GM12892 (cell line): ENCODE measurements around the gene RYK.

Experiments used
- POLR2A ChIP-seq: IDR thresholded peaks from 2 replicates; pipeline ENCODE4 v1.6.1; 2011; ENCODE audit warnings: low read depth, low read length, control low read depth
- POLR2AphosphoS5 ChIP-seq: IDR thresholded peaks from 2 replicates; pipeline ENCODE4 v1.6.1; 2011; ENCODE audit warnings: low read depth, low read length, control low read depth
- TAF1 ChIP-seq: IDR thresholded peaks from 2 replicates; pipeline ENCODE4 v1.6.1; 2011; ENCODE audit warnings: low read depth, mild to moderate bottlenecking, control low read depth, low read length, borderline replicate concordance

- TF ChIP-seq POLR2A, result no peak
- TF ChIP-seq POLR2AphosphoS5, result no peak
- TF ChIP-seq TAF1, result no peak
These were observed 23.9 kb upstream of the RYK start for GRCh38 chr3:134274571-134274970.
